ENCODE measurements around the gene MSANTD2.

DNA sequence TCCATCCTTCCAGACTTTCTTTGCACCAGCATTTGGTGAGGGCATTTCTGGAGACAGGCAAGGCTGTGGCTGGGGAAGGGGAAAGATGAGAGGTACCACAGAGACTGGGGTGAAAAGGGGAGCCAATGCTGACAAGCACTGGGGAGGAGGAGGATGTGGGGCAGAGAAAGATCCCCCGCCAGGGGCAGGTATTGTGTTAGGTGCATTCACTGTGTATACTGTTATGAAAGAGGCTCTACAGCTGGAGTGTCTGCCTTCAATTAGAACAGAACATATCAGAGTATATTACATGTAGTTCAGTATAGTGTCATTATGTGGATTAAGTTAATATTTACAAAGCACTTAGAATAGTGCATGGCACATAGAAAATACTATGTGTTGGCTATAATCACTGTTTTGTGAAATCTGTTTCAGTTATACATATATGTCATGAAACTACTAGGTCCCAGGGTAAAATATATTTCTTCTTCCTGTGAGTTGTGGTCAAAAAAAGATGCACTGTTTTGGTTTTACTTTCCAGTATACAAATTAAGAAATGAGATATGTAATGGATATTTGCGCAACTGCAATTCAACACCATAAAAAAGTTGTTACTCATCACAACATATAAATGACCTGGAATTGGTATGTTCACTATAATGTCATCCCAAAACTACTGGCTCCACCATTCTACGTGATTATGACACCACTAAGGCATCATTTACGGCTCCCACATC lies 8.4 kb downstream of the MSANTD2 start:
- TF ChIP-seq EZH2phosphoT487 (IDR thresholded peaks at IDR 0.05; ENCODE audit: low read depth): no peak
- TF ChIP-seq, protein P1, sequence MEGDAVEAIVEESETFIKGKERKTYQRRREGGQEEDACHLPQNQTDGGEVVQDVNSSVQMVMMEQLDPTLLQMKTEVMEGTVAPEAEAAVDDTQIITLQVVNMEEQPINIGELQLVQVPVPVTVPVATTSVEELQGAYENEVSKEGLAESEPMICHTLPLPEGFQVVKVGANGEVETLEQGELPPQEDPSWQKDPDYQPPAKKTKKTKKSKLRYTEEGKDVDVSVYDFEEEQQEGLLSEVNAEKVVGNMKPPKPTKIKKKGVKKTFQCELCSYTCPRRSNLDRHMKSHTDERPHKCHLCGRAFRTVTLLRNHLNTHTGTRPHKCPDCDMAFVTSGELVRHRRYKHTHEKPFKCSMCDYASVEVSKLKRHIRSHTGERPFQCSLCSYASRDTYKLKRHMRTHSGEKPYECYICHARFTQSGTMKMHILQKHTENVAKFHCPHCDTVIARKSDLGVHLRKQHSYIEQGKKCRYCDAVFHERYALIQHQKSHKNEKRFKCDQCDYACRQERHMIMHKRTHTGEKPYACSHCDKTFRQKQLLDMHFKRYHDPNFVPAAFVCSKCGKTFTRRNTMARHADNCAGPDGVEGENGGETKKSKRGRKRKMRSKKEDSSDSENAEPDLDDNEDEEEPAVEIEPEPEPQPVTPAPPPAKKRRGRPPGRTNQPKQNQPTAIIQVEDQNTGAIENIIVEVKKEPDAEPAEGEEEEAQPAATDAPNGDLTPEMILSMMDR (IDR thresholded peaks at IDR 0.05; ENCODE audit: low read depth, low read length): no peak
